GM18909 (cell line): Measurements from ENCODE around the gene DCAF7.

Source experiments
- ATAC-seq: cut with Tn5 transposase; IDR thresholded peaks from one replicate; pipeline ENCODE4 v1.9.1; 2021; ENCODE audit warnings: mild to moderate bottlenecking; ENCODE audit not compliant: unreplicated experiment, poor library complexity

The DCAF7 gene

GRCh38 chr17:63542942-63543821 lies 7.1 kb upstream of the DCAF7 start:
- ATAC-seq = no peak

GRCh38 chr17:63543822-63544420 lies 6.4 kb upstream of the DCAF7 start:
- ATAC-seq = no peak

- ATAC-seq = no peak
Observed at GRCh38 chr17:63544467-63545301, 5.6 kb upstream of the DCAF7 start.

GRCh38 chr17:63546308-63547082 lies 3.8 kb upstream of the DCAF7 start:
- no peak for ATAC-seq

GRCh38 chr17:63547083-63547523 lies 3.2 kb upstream of the DCAF7 start:
- no peak for ATAC-seq

- peak; percentile 25 for ATAC-seq
Observed at GRCh38 chr17:63549289-63549945, 860 bp upstream of the DCAF7 start.

GRCh38 chr17:63550817-63551639 lies 751 bp downstream of the DCAF7 start:
- ATAC-seq = peak; percentile 4

GRCh38 chr17:63552211-63552610 lies 1.9 kb downstream of the DCAF7 start:
- no peak for ATAC-seq

GRCh38 chr17:63555500-63556156 lies 5.4 kb downstream of the DCAF7 start:
- ATAC-seq = no peak

GRCh38 chr17:63557416-63557815 lies 7.1 kb downstream of the DCAF7 start:
- ATAC-seq = no peak

- ATAC-seq = no peak
Observed at GRCh38 chr17:63558441-63558840, 8.2 kb downstream of the DCAF7 start.

- no peak for ATAC-seq
Observed at GRCh38 chr17:63561819-63562218, 11.5 kb downstream of the DCAF7 start.

- no peak for ATAC-seq
Observed at GRCh38 chr17:63563339-63563738, 13.1 kb downstream of the DCAF7 start.

- ATAC-seq = no peak
Observed at GRCh38 chr17:63564562-63564961, 14.3 kb downstream of the DCAF7 start.

- no peak for ATAC-seq
Observed at GRCh38 chr17:63567229-63567628, 17.0 kb downstream of the DCAF7 start.

- no peak for ATAC-seq
Observed at GRCh38 chr17:63568563-63568962, 18.3 kb downstream of the DCAF7 start.

GRCh38 chr17:63571632-63572310 lies 21.5 kb downstream of the DCAF7 start:
- ATAC-seq = no peak

GRCh38 chr17:63573634-63574033 lies 23.4 kb downstream of the DCAF7 start:
- no peak for ATAC-seq
